Measurements from ENCODE around the gene ANKRD10. TPM values are rescaled to one million over a fixed set of nuclear protein-coding genes. Genes with fewer than 3 reads are reported as not detected.

Gene ANKRD10
- total RNA-seq = 70.2 and 72.3 TPM in 2 replicates

DNA sequence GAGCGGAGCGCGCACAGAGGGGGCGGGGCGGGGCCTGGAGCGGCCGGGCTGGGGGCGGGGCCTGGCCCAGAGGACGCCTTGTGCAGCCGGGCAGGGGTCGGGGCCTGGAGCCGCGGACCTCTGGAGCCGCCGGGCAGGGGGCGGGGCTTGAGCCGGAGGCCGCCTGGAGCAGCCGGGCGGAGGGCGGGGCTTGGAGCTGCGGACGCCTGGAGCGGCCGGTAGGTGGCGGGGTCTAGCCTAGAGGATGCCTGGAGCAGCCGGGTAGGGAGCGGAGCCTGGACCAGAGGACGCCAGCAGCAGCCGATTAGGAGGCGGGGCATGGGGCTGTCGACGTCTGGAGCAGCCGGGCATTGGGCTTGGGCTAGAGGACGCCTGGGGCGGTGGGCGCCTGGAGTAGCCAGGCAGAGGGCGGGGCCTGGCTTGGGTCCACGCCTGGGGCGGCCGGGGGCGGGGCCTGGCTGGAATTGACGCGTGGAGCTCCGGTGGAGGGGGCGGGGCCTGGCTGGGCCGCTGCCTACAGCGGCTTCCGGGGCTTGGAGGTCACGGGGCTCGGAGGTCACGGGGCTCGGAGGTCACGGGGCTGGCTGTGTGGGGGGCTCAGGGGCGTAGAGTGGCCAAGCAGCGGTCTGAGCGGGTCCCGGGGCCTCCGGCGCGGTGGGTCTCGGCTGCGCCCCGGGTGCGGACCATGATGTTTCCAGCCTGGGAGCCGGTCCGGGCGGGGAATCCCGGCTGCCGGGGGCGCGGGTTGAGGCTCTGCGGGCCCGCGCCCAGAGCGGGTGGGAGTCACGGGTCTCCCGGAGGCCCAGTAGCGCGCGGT is at the start of gene ANKRD10:
Gene ANKRD10 (minus strand): TSS at position 13 of the 817 bp plus-strand sequence. CDS start 135 bp downstream, outside the sequence.

Small RNA genes within 50 kb of the gene (small RNA-seq; reads per million reads assigned to genes)
- not detected for gene AL442128.1

Other genes with a start within 250 kb of the ANKRD10 start
- 107 and 121 TPM in 2 replicates for gene CARS2, start 209.0 kb downstream of the ANKRD10 start, total RNA-seq
- gene ING1, start 201.4 kb downstream of the ANKRD10 start, total RNA-seq = 10.0 and 10.7 TPM in 2 replicates
- 34.2 and 50.0 TPM in 2 replicates for gene ARHGEF7, start 200.2 kb upstream of the ANKRD10 start, total RNA-seq